Subcutaneous adipose tissue (tissue), 4 donors: ENCODE results near the gene DHRS12. TPM values are rescaled to one million over a fixed set of nuclear protein-coding genes. Genes with fewer than 3 reads are reported as not detected.

Experiments
- total RNA-seq, 4 donors: library from RNA; depleted of rRNA; stranded (reverse); fragments of >200 nt; gene quantifications; one replicate each; pipeline ENCODE4 v1.1.0, GENCODE V29; 2016
- TF ChIP-seq, protein P1 (sequence below): fragments of 450-650 bp; IDR thresholded peaks from one replicate; pipeline ENCODE4 v1.5.1; 2016; ENCODE audit warnings: low read depth, mild to moderate bottlenecking, control low read depth, antibody characterized with exemption, moderate library complexity

The DHRS12 gene, protein sequence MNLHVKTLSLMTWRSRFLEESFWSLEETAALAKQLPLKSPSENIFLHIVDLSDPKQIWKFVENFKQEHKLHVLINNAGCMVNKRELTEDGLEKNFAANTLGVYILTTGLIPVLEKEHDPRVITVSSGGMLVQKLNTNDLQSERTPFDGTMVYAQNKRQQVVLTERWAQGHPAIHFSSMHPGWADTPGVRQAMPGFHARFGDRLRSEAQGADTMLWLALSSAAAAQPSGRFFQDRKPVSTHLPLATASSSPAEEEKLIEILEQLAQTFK
- total RNA-seq: 10 to 100 TPM; 22.3 to 47.8 (median 29.1) TPM

DNA sequence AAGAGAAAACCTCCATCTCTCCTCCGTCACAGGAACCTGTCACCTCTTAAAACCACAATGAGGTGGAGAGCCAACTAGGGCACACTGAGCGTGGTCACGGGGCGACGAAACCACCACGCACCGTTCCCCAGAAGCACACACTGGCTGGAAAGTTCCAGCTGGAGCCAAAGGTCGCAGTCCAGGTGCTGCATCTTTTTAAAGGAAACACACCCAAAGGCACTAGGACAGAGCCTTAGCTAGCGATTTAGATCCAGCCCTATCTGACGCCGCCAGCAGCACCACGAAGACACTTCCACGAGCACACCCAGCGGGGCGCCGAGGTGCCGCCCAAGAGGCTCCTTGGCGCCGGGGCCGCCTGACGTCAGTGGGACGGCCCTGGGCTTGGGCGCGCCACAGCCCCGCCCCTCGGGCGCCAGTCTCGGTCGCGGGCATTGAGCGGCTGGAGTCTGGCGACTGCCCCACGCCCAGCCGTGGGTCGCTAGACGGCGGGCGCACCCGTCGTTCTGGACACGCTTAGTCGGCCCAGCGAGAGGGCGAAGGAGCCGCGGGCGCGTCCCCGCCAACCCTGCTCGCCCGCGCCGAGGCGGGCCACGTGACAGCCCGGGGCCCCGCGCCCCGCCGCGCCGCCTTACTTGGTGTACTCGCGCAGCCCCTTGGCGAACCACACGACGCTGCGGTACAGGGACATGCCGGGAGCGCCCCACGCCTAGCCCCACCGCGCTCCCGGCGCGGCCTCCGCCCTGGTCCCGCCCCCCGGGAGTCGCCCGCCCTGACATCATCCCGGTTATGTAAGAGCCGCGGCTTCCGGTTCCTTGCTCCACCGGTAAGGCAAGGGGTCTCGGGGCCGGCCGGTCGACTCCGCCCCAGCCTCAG is at the start of gene DHRS12:
Gene DHRS12, minus strand, starts transcription at position 742 of the 873 bp plus-strand sequence. CDS start 4,504 bp downstream, outside the sequence.
- TF ChIP-seq, protein P1, sequence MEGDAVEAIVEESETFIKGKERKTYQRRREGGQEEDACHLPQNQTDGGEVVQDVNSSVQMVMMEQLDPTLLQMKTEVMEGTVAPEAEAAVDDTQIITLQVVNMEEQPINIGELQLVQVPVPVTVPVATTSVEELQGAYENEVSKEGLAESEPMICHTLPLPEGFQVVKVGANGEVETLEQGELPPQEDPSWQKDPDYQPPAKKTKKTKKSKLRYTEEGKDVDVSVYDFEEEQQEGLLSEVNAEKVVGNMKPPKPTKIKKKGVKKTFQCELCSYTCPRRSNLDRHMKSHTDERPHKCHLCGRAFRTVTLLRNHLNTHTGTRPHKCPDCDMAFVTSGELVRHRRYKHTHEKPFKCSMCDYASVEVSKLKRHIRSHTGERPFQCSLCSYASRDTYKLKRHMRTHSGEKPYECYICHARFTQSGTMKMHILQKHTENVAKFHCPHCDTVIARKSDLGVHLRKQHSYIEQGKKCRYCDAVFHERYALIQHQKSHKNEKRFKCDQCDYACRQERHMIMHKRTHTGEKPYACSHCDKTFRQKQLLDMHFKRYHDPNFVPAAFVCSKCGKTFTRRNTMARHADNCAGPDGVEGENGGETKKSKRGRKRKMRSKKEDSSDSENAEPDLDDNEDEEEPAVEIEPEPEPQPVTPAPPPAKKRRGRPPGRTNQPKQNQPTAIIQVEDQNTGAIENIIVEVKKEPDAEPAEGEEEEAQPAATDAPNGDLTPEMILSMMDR: no peak

DNA sequence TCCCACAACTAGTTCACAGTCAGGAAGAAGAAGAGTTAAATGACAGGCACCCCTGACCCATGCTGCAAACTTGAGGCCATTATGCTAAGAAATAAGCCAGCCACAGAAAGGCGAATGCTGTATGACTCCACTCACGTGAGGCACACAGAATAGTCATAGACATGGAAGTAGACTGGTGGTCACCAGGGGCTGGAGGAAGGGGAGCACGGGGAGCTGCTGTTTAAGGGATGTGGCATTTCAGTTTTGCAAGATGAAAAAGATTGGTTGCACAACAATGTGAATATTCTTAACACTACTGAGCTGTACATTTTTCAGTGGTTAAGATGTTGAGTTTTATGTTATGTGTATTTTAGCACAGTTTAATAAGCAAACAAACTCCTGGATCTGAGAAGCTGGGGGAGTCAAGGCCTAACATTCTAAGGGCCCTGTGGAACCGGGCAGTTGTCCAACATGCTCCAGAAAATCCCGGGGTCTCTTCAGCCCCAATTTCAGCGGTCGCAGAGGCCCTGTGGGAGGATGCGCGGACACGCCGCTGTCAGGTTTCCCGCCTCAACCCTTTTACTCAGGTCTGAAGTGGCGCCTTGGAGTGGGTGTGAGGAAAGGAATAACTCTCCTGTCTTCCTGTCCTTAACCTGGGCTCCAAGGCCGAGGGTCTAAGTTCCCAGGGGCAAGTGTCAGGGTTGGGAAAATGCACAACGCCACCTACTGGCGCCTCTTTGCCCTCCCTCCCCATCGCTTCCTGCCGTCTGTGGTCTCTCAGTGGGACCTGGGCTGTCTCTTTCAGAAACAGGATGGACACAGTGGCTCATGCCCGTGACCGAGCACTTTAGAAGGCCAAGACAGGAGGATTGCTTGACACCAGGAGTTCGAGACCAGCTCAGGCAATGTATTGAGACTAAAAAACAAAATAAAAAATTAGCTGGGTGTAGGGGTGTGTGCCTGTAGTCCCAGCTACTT is 45.5 kb upstream of the DHRS12 start:
- TF ChIP-seq, protein P1: no peak

DNA sequence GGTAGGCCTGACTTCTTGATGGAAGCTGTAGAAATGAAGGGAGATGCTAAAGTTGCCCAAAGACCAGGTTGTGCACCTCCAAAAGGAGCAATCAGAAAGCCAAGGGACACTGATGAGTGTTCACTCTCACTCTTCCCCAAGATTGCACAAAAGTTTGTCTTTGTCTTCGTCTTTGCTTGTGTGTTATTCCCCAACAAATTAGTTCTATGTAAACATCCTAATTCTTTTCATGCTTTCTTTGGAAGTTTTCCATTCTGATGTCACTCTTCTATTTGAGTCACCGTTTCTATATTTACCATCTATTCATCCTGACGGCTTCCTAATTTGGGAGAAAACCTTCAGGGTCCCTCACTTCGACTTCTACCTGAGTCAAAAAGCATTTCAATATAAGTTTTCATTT is 44.7 kb upstream of the DHRS12 start:
- TF ChIP-seq, protein P1: no peak

DNA sequence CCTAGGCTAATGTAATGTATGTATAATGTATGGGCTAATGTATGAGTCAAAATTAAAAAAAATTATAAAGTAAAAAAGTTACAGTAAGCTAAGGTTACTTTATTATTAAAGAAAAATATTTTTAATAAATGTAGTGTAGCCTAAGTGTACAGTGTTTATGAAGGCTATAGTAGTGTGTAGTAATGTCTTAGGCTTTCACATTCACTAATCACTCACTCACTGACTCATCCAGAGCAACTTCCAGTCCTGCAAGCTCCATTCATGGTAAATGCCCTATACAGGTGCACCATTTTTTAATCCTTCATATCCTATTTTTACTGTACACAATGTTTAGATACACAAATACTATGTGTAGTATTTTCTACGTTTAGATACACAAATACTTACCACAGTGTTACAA is 42.8 kb upstream of the DHRS12 start:
- TF ChIP-seq, protein P1: no peak

DNA sequence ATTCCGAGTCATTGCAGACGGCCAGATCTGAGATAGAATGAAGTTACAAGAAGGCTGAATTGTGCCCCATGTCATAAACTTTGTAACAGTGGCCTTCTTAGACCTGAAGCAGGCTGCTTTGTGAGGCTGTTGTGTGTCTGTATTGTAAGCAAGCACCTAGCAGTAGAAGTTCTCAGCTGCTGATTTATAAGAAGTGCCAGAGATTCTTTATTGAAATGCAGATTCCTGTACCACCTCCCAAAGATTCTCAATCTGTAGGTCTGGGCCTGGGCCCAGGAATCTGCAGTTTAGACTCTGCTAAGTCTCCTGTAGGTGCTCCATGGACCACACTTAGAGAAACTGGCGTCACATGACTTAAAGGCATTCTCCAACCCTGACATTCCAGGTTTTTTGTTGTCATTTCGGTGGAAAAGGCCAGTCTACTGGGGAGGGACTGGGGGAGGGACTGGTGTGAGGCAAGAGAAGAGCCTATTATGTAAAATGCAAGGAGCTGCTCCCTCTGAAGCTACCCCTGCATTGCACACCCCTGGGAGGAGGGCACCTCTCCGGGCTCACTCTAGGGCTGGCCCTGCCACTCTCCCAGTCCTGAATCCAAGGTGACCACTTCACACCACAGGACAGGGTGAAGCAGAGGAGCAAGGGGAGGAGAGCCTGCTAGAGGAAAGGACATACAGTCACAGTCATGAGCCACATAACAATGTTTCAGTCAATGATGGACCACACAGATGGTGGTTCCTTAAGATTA is 41.8 kb upstream of the DHRS12 start:
- TF ChIP-seq, protein P1: no peak

DNA sequence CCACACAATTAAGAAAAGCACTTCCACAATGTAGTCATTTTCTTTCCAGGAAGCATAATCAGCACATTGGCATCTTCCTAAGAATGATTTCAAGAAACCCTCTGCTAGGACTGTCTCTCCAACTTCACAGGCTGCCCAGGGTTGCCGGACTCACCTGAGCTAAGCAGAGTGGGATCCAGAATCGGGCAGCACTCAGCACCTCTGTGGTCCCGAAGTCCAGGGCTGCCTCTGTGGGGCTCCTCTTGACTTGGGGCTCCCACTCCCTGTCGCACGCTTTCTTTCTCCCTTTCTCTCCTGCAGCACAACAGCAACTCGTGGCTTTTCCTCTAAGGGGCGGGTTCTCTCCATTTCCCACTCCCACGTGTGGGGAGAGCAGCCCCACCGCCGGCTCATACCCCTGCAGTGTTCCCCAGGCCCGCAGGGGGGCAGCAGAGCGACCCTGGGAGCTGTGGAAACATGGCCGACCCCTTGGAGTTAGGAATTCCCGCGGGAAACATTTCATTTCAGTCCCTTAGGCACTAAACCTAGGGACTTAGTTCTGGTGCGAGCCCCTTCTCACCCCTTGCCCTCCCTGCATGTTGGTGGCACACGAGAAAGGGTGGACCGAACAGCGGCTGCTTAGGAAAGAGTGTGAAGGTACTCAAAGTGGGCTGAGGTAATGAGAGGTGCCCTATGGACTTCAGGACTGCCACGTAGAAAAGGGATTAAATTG is 41.1 kb upstream of the DHRS12 start, which contains the start of gene TMEM272:
Gene TMEM272, minus strand, starts transcription at position 316 of the 712 bp plus-strand sequence. CDS start 6,647 bp downstream, outside the sequence.
- TF ChIP-seq, protein P1: no peak
